PC-9 (cell line): Measurements from ENCODE around the gene FCHO2.

ENCODE experiments used
- CTCF ChIP-seq: fragments of 200-600 bp; sonication (generic); conservative IDR thresholded peaks from 2 replicates; pipeline ENCODE4 v1.6.1; 2017; ENCODE audit warnings: mixed run types, antibody characterized with exemption, mild to moderate bottlenecking, moderate library complexity
- EZH2 ChIP-seq: fragments of 200-600 bp; sonication (generic); IDR thresholded peaks from 2 replicates; pipeline ENCODE4 v1.8.0; 2017; ENCODE audit warnings: antibody characterized with exemption, low read depth

- TF ChIP-seq CTCF: no peak
- TF ChIP-seq EZH2: no peak
Observed at GRCh38 chr5:73031839-73032238, 76.0 kb downstream of the FCHO2 start.
